ENCODE data around the gene TBCCD1. TPM values are rescaled to one million over a fixed set of nuclear protein-coding genes. Genes with fewer than 3 reads are reported as not detected.

Gene TBCCD1
- total and polyA plus RNA-seq, 2 of the 8 experiments (the other 6 are each of a cell fraction or from before 2014, with no cell fraction given), result 11.3 to 13.9 TPM

DNA sequence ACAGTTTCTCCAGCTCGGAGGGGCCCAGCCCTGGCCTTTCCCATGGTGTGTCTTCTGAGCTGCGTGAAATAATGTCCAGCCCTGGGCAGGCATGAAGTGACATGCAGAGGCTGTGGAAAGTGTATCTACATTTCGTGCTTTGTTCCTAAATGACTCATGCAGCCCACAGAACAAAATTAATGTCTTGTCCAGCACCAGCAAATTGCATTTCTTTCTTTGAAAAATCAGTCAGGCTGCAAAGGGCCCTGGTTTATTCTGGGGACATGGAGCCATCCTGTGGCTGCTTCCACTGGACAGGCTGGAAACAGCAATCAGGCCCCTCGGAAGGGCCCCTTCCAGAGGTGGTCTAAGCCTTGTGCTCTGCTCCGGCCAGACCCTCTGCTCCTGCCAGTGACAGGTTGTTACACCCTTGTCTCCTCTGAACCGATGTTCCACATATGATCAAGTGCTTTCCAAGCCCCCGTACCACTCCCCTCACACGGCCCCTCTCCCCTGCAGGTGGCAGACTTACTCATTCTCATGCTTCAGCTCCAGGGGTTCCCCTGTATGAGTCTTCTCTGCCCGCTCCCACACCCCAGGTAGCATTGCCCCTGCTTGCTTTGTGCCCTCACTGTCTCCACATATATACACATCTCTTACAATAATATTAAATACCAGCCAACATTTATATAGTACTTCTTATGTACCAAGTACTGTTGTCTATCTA lies 56.6 kb downstream of the TBCCD1 start:
- H3K23ac ChIP-seq (ENCODE audit: insufficient read length), result no peak overlapping the region
- H3K4ac ChIP-seq (replicated peaks; ENCODE audit: insufficient read length, low read depth, low read length), result no peak overlapping the region
- H2BK15ac ChIP-seq (ENCODE audit: low read length), result no peak overlapping the region
- H4K8ac ChIP-seq (ENCODE audit: extremely low read depth, insufficient read depth, low read length), result no peak overlapping the region
- no peaks in the 10 kb centered on the region for H3K23me2 ChIP-seq (ENCODE audit: low read depth, low read length)
- WGBS, 2 experiments (ENCODE audit: extremely low coverage in 1 of 2, insufficient coverage in 1 of 2, insufficient read length in 1 of 2, insufficient replicate concordance in 2 of 2, low coverage in 1 of 2, low lambda C conversion rate in 2 of 2, missing lambda C conversion rate in 1 of 2), result 84% methylated on average over 9 of the region's 9 CpGs; no CpG with 5 or more reads in 1 of the 2 experiments
- H3K56ac ChIP-seq (replicated peaks; ENCODE audit: insufficient read length, low read depth, low read length), result no peak overlapping the region
- no peaks in the 10 kb centered on the region for H3K79me2 ChIP-seq (ENCODE audit: control insufficient read depth in 1 of 2, insufficient read depth in 2 of 2, low read length in 2 of 2)
- H2BK20ac ChIP-seq (ENCODE audit: low read length), result no peak overlapping the region
- H3K36me3 ChIP-seq (ENCODE audit: control insufficient read depth in 2 of 4, insufficient read depth in 4 of 4, low read length in 3 of 4), result no peaks in the 10 kb centered on the region
- H4K91ac ChIP-seq (replicated peaks; ENCODE audit: insufficient read length, low read length), result no peak overlapping the region
- H3K4me2 ChIP-seq (ENCODE audit: insufficient read depth in 1 of 2, low read depth in 2 of 2, low read length in 2 of 2), result no peak overlapping the region
- no peak overlapping the region for H3K4me3 ChIP-seq (ENCODE audit: extremely low read depth in 1 of 4, insufficient read depth in 2 of 4, low read depth in 3 of 4, low read length in 4 of 4)
- H2BK5ac ChIP-seq (ENCODE audit: low read depth, low read length), result no peak overlapping the region
- no peak overlapping the region for H2AFZ ChIP-seq (ENCODE audit: low read length)
- FAIRE-seq, result no peak
- no peak overlapping the region for H3K27ac ChIP-seq (ENCODE audit: low read depth, low read length)
- ChIA-PET POLR2A (ENCODE audit: partially characterized antibody) (no interaction called here), CTCF (ENCODE audit: partially characterized antibody) (interaction anchor here (0.6 to 2.0 kb wide), 3 partner anchors 19 to 196 kb away, joined by 3 to 7 read pairs (median 3); no protein-coding TSS in a partner anchor)
- peaks cover 0 to 2% (median 0%) of the 10 kb centered on the region in 4 experiments; a peak in 1 of 7 replicates for H3K4me1 ChIP-seq (replicated peaks in 1 of 4; ENCODE audit: control insufficient read depth in 3 of 4, insufficient read depth in 4 of 4, low read length in 3 of 4)
- TF ChIP-seq NANOG (IDR thresholded peaks at IDR 0.05; ENCODE audit: insufficient read depth, low read depth, low read length, poor library complexity, severe bottlenecking) (no peak), RAD21 (IDR thresholded peaks at IDR 0.05 in 1 of 2, conservative IDR thresholded peaks at IDR 0.05 in 1 of 2; ENCODE audit: low read depth in 2 of 2, low read length in 2 of 2) (0 out of 4 replicates have a peak, but pooled peaks of 1 of the 2 experiments have one; percentile 3)
- H3K9ac ChIP-seq (replicated peaks in 1 of 4; ENCODE audit: extremely low read depth in 1 of 4, low read depth in 3 of 4, low read length in 3 of 4), result no peak overlapping the region
- H4K20me1 ChIP-seq (replicated peaks in 1 of 2; ENCODE audit: control insufficient read depth in 1 of 2, insufficient read depth in 2 of 2, low read length in 2 of 2), result no peaks in the 10 kb centered on the region
- no peaks in the 10 kb centered on the region; a peak in 2 of 7 replicates for H3K27me3 ChIP-seq (replicated peaks in 1 of 4; ENCODE audit: control insufficient read depth in 3 of 4, extremely low read depth in 1 of 4, insufficient read depth in 3 of 4, low read length in 3 of 4)
- H2AK5ac ChIP-seq (ENCODE audit: low read depth, low read length), result no peak overlapping the region
- no peaks in the 10 kb centered on the region for H3K79me1 ChIP-seq (ENCODE audit: low read depth, low read length)
- no peak overlapping the region for H2BK12ac ChIP-seq (ENCODE audit: low read depth, low read length)
- no peak overlapping the region for H2BK120ac ChIP-seq (replicated peaks; ENCODE audit: low read depth, low read length)
- no peak for DNase-seq (ENCODE audit: low read depth in 1 of 2, low spot score in 2 of 2)
- no peak overlapping the region for H4K5ac ChIP-seq (ENCODE audit: insufficient read length, low read depth, low read length)
- no peaks in the 10 kb centered on the region for H3K9me3 ChIP-seq (ENCODE audit: insufficient read depth in 2 of 2, low read depth in 1 of 2, low read length in 1 of 2)
- no peak overlapping the region for H3K18ac ChIP-seq (ENCODE audit: extremely low read depth, low read length)
- H3K14ac ChIP-seq (ENCODE audit: insufficient read length), result no peak overlapping the region
